HepG2 (cell line): ENCODE results near the gene SPACA4. TPM values are rescaled to one million over a fixed set of nuclear protein-coding genes. Genes with fewer than 3 reads are reported as not detected.
A peak's percentile ranks its signal among the peaks of the same experiment; 100 is the strongest.

ENCODE experiments used
- ATAC-seq: fragments of 200-7000 bp; cut with Tn5 transposase; 3 replicates; pipeline ENCODE4 v1.9.1; 2020; ENCODE audit warnings: mild to moderate bottlenecking, moderate library complexity
- BruUV-seq: library from RNA; stranded (reverse); fragments of 400-500 nt; replicated peaks from 2 replicates; lab custom pipeline; 2021; lab: Mats Ljungman, UMichigan
- CTCF ChIA-PET: fragments of 300-600 bp; formaldehyde crosslinking; extraction: SDS; loops from one replicate; lab custom pipeline; 2021; ENCODE audit warnings: low total read pairs, inconsistent platforms, low intra/inter-chr PET ratio; lab: Yijun Ruan, JAX
- POLR2A ChIA-PET: fragments of 350-600 bp; sonication (Branson Sonifier 250); formaldehyde crosslinking; loops from one replicate; lab custom pipeline; 2020; ENCODE audit warnings: antibody characterized with exemption, inconsistent platforms; lab: Yijun Ruan, JAX
- DNase-seq: peaks from one replicate; pipeline ENCODE4 v3.0.0-alpha.2; 2015; ENCODE audit warnings: low spot score
- FAIRE-seq: peaks from 3 replicates; lab custom pipeline; 2011; peaks lifted over from hg19 to GRCh38; lab: Jason Lieb, UNC
- H2AFZ ChIP-seq: one replicate; pipeline ENCODE4 v1.6.1; 2011; ENCODE audit warnings: low read length, inconsistent platforms
- H3K27ac ChIP-seq: fragments of 300-600 bp; 3 replicates; pipeline ENCODE4 v1.8.0; 2011; ENCODE audit warnings: mixed run types, mild to moderate bottlenecking, mixed read lengths, low read length, inconsistent platforms; ENCODE audit not compliant: insufficient read depth; ENCODE audit errors: extremely low read length
- H3K27me3 ChIP-seq, 2 experiments: fragments of 200-600 bp in 1 of 2; 2 replicates in 1 of 2; 3 replicates in 1 of 2; pipeline versions ENCODE4 v1.6.0 to v1.8.0; 2011; ENCODE audit warnings: low read length in 2 of 2, mild to moderate bottlenecking in 2 of 2, moderate library complexity in 2 of 2, inconsistent platforms in 1 of 2; ENCODE audit not compliant: insufficient read depth in 2 of 2, control insufficient read depth in 1 of 2
- H3K36me3 ChIP-seq, 2 experiments: fragments of 200-600 bp in 1 of 2; replicated peaks in 1 of 2; 2 replicates in 1 of 2; 3 replicates in 1 of 2; pipeline versions ENCODE4 v1.5.1 to v1.8.0; 2011; ENCODE audit warnings: low read length in 2 of 2, inconsistent platforms in 1 of 2; ENCODE audit not compliant: insufficient read depth in 2 of 2, control insufficient read depth in 1 of 2
- H3K4me1 ChIP-seq: 2 replicates; pipeline ENCODE4 v1.5.1; 2012; ENCODE audit warnings: low read length, inconsistent platforms; ENCODE audit not compliant: insufficient read depth
- H3K4me2 ChIP-seq: 2 replicates; pipeline ENCODE4 v1.6.0; 2011; ENCODE audit warnings: low read depth, low read length, inconsistent platforms
- H3K4me3 ChIP-seq, 3 experiments: fragments of 200-600 bp in 1 of 3; sonication (generic), shearing (Covaris generic) in 1 of 3; replicated peaks in 1 of 3; 2 replicates each; pipeline ENCODE4 v1.5.1; 2011 to 2016; ENCODE audit warnings: low read length in 3 of 3, inconsistent platforms in 2 of 3, low read depth in 2 of 3, mild to moderate bottlenecking in 2 of 3, control low read depth in 1 of 3, mixed read lengths in 1 of 3; ENCODE audit not compliant: insufficient read depth in 1 of 3
- H3K79me2 ChIP-seq: one replicate; pipeline ENCODE4 v1.6.1; 2011; ENCODE audit warnings: low read length, inconsistent platforms; ENCODE audit not compliant: insufficient read depth
- H3K9ac ChIP-seq: 2 replicates; pipeline ENCODE4 v1.6.0; 2011; ENCODE audit warnings: mild to moderate bottlenecking, low read depth, low read length, inconsistent platforms; ENCODE audit not compliant: insufficient read depth
- H3K9me3 ChIP-seq: 2 replicates; pipeline ENCODE4 v1.5.1; 2012; ENCODE audit warnings: mild to moderate bottlenecking, low read length
- H4K20me1 ChIP-seq: 2 replicates; pipeline ENCODE4 v1.6.0; 2011; ENCODE audit warnings: inconsistent platforms, mild to moderate bottlenecking, low read length, moderate library complexity; ENCODE audit not compliant: insufficient read depth
- BORCS8-MEF2B ChIP-seq: sonication (generic); formaldehyde crosslinking; IDR thresholded peaks from 2 replicates; pipeline ENCODE4 v1.8.0; 2022; ENCODE audit warnings: mild to moderate bottlenecking, missing genetic modification reagents
- FOXO4 ChIP-seq: sonication (generic); formaldehyde crosslinking; conservative IDR thresholded peaks from 2 replicates; pipeline ENCODE4 v1.8.1; 2023; ENCODE audit warnings: missing genetic modification reagents
- HINFP ChIP-seq: sonication (generic); formaldehyde crosslinking; IDR thresholded peaks from 2 replicates; pipeline ENCODE4 v1.4.0; 2020; ENCODE audit warnings: low read depth, mild to moderate bottlenecking, missing genetic modification reagents
- KDM5A ChIP-seq: fragments of 200-600 bp; sonication (generic); IDR thresholded peaks from 2 replicates; pipeline ENCODE4 v1.7.0; 2018; ENCODE audit warnings: antibody characterized with exemption, mild to moderate bottlenecking, low read length, borderline replicate concordance
- MIER2 ChIP-seq: IDR thresholded peaks from 2 replicates; pipeline ENCODE4 v1.6.1; 2016; ENCODE audit warnings: missing biosample characterization, missing genetic modification reagents
- MXD3 ChIP-seq: IDR thresholded peaks from 2 replicates; pipeline ENCODE4 v1.6.1; 2016; ENCODE audit warnings: mild to moderate bottlenecking, missing biosample characterization, missing genetic modification reagents
- MYC ChIP-seq: sonication (generic); formaldehyde crosslinking; IDR thresholded peaks from 2 replicates; pipeline ENCODE4 v1.9.0; 2021; ENCODE audit warnings: missing genetic modification reagents, borderline replicate concordance
- PAX8 ChIP-seq: sonication (generic); formaldehyde crosslinking; IDR thresholded peaks from 2 replicates; pipeline ENCODE4 v1.8.0; 2022; ENCODE audit warnings: mild to moderate bottlenecking, missing genetic modification reagents, borderline replicate concordance
- SALL2 ChIP-seq: sonication (generic); formaldehyde crosslinking; IDR thresholded peaks from 2 replicates; pipeline ENCODE4 v1.8.1; 2023; ENCODE audit warnings: mild to moderate bottlenecking, missing genetic modification reagents, inconsistent platforms
- SP140L ChIP-seq: sonication (generic); formaldehyde crosslinking; IDR thresholded peaks from 2 replicates; pipeline ENCODE4 v1.4.0; 2020; ENCODE audit warnings: missing genetic modification reagents, borderline replicate concordance
- TCF12 ChIP-seq, 2 experiments: fragments of 450-650 bp in 1 of 2; sonication (generic) in 1 of 2; formaldehyde crosslinking in 1 of 2; IDR thresholded peaks; 2 replicates each; pipeline versions ENCODE4 v1.6.1 to v1.8.0; 2017 to 2022; ENCODE audit warnings: antibody characterized with exemption in 1 of 2, mild to moderate bottlenecking in 1 of 2, missing genetic modification reagents in 1 of 2, moderate library complexity in 1 of 2
- TOPORS ChIP-seq: sonication (generic); formaldehyde crosslinking; IDR thresholded peaks from 2 replicates; pipeline ENCODE4 v1.8.0; 2023; ENCODE audit warnings: mild to moderate bottlenecking, missing genetic modification reagents
- ZFP1 ChIP-seq: IDR thresholded peaks from 2 replicates; pipeline ENCODE4 v1.6.1; 2016
- ZNF24 ChIP-seq: fragments of 450-650 bp; IDR thresholded peaks from 2 replicates; pipeline ENCODE4 v1.6.1; 2017; ENCODE audit warnings: antibody characterized with exemption, mild to moderate bottlenecking
- ZNF44 ChIP-seq: sonication (generic); formaldehyde crosslinking; IDR thresholded peaks from 2 replicates; pipeline ENCODE4 v1.5.1; 2020; ENCODE audit warnings: mild to moderate bottlenecking, missing genetic modification reagents
- ZNF609 ChIP-seq: sonication (generic); formaldehyde crosslinking; IDR thresholded peaks from 2 replicates; pipeline ENCODE4 v1.4.0; 2020; ENCODE audit warnings: mild to moderate bottlenecking, missing genetic modification reagents, borderline replicate concordance
- ZNF782 ChIP-seq: sonication (generic); formaldehyde crosslinking; IDR thresholded peaks from 2 replicates; pipeline ENCODE4 v1.4.0; 2020; ENCODE audit warnings: missing genetic modification reagents, mild to moderate bottlenecking, borderline replicate concordance
- WGBS: methylation state at CpG from one replicate; pipeline ENCODE4 v1.1.6; 2017; ENCODE audit warnings: low lambda C conversion rate; 5-methylcytosine and 5-hydroxymethylcytosine counted together
- in situ Hi-C: cut with HindIII; loops from 2 replicates; pipeline ENCODE4 v1.10.0; 2017; ENCODE audit warnings: low pct_unique_long_range_greater_than_20kb; ENCODE audit not compliant: extremely low pct_ligation_motif_present
- intact Hi-C: fragments of 100-400 bp; cut with micrococcal nuclease; formaldehyde crosslinking; loops from one replicate; pipeline ENCODE4 v1.10.0; 2022; ENCODE audit not compliant: unreplicated experiment
- polyA plus RNA-seq, 8 experiments: library from polyadenylated mRNA; depleted of rRNA in 3 of 8; stranded (reverse) in 7 of 8; unstranded in 1 of 8; fragments of >200 nt; fragmentation: Illumina TruSeq in 4 of 8; extraction: Trizol in 4 of 8; gene quantifications; 2 replicates each; pipeline versions ENCODE4 v1.2.1 to v1.2.3, GENCODE V29; 2011 to 2016; ENCODE audit warnings: low read depth in 4 of 8, missing spikeins in 1 of 8, mixed read lengths in 1 of 8; ENCODE audit not compliant: insufficient read depth in 1 of 8
- total RNA-seq, 5 experiments: library from RNA; depleted of rRNA; stranded (reverse); fragments of >200 nt; fragmentation: Illumina TruSeq; extraction: Trizol; gene quantifications; 2 replicates each; pipeline ENCODE4 v1.2.3, GENCODE V29; 2016; ENCODE audit warnings: low read depth in 1 of 5

The SPACA4 gene
- total and polyA plus RNA-seq, 2 of the 13 experiments (the other 11 are each of a cell fraction or from before 2014, with no cell fraction given) = not detected

GRCh38 chr19:48624067-48624594 is 17.6 kb downstream of the SPACA4 start:
- no peaks in the 10 kb centered on the region for H3K9me3 ChIP-seq
- peak overlapping the region; percentile 52 to 65 (median 63); a peak in 5 of 6 replicates for H3K4me3 ChIP-seq
- in situ Hi-C loops = no loop called here
- ChIA-PET POLR2A (interaction anchor here (0.9 to 1.8 kb wide), 4 partner anchors 9 to 56 kb away, joined by 3 to 15 read pairs (median 3); partner anchors contain the start of gene FAM83E), CTCF (no interaction called here)
- peak overlapping the region; percentile 73 for H3K27ac ChIP-seq
- no peaks in the 10 kb centered on the region for H3K36me3 ChIP-seq
- intact Hi-C loops = no loop called here
- peak; percentile 68 for FAIRE-seq
- 84% methylated on average over 40 of the region's 40 CpGs for WGBS
- peak overlapping the region; percentile 73 for H3K4me2 ChIP-seq
- no peak overlapping the region for H2AFZ ChIP-seq
- H3K79me2 ChIP-seq = peaks cover 4% of the 10 kb centered on the region
- no TSS peak for BruUV-seq
- H4K20me1 ChIP-seq = no peaks in the 10 kb centered on the region
- H3K27me3 ChIP-seq = no peaks in the 10 kb centered on the region
- DNase-seq = peak; percentile 82
- ATAC-seq = peak; percentile 74
- peak overlapping the region; percentile 66 for H3K9ac ChIP-seq
- peaks cover 49% of the 10 kb centered on the region for H3K4me1 ChIP-seq
- TF ChIP-seq ZNF24 (no peak), HINFP (CRISPR knock-in tag) (no peak), KDM5A (no peak), ZNF44 (no peak), MYC (no peak; the same call in 1 of the 2 replicates), ZNF782 (CRISPR knock-in tag) (no peak), BORCS8-MEF2B (CRISPR knock-in tag) (no peak), SP140L (no peak), PAX8 (no peak), SALL2 (no peak), MIER2 (CRISPR knock-in tag) (no peak), ZFP1 (CRISPR knock-in tag) (no peak), TOPORS (CRISPR knock-in tag) (no peak), FOXO4 (CRISPR knock-in tag) (no peak), ZNF609 (CRISPR knock-in tag) (no peak), MXD3 (no peak), TCF12 (IDR thresholded peaks at IDR 0.05) (no peak), TCF12 (CRISPR knock-in tag; IDR thresholded peaks at IDR 0.05) (no peak)
